ENCODE results near the gene ZNF276. TPM values are rescaled to one million over a fixed set of nuclear protein-coding genes. Genes with fewer than 3 reads are reported as not detected.

Gene ZNF276
- total RNA-seq, 1 donor from 2014 or later: 28.0 TPM

GRCh38 chr16:89706518-89707260 is 14.6 kb upstream of the ZNF276 start:
- no peak for TF ChIP-seq CTCF (conservative IDR thresholded peaks at IDR 0.05)
- H3K27me3 Mint-ChIP-seq: peaks cover 4% of the 10 kb centered on the region
- H3K27ac Mint-ChIP-seq: no peak overlapping the region
- DNase-seq (ENCODE audit: extremely low spot score, unreplicated experiment): no peak
- no peak overlapping the region for H3K4me3 Mint-ChIP-seq
- H3K4me1 Mint-ChIP-seq (ENCODE audit: unreplicated experiment): peaks cover 4% of the 10 kb centered on the region
- H3K36me3 Mint-ChIP-seq: no peaks in the 10 kb centered on the region
- H3K9me3 Mint-ChIP-seq: no peaks in the 10 kb centered on the region

GRCh38 chr16:89707695-89708094 is 13.6 kb upstream of the ZNF276 start:
- peaks cover 4% of the 10 kb centered on the region for H3K4me1 Mint-ChIP-seq (ENCODE audit: unreplicated experiment)
- DNase-seq (ENCODE audit: extremely low spot score, unreplicated experiment): no peak
- no peak overlapping the region for H3K27ac Mint-ChIP-seq
- TF ChIP-seq CTCF (conservative IDR thresholded peaks at IDR 0.05): no peak
- H3K27me3 Mint-ChIP-seq: peaks cover 4% of the 10 kb centered on the region
- no peaks in the 10 kb centered on the region for H3K36me3 Mint-ChIP-seq
- no peak overlapping the region for H3K4me3 Mint-ChIP-seq
- no peaks in the 10 kb centered on the region for H3K9me3 Mint-ChIP-seq

- no peak for TF ChIP-seq CTCF (conservative IDR thresholded peaks at IDR 0.05)
- Mint-ChIP-seq H3K4me3 (no peak overlapping the region), H3K27ac (no peak overlapping the region), H3K36me3 (no peaks in the 10 kb centered on the region), H3K9me3 (no peaks in the 10 kb centered on the region), H3K4me1 (ENCODE audit: unreplicated experiment) (peaks cover 4% of the 10 kb centered on the region), H3K27me3 (peaks cover 4% of the 10 kb centered on the region)
- no peak for DNase-seq (ENCODE audit: extremely low spot score, unreplicated experiment)
Measured at GRCh38 chr16:89708481-89708931, 12.8 kb upstream of the ZNF276 start.

GRCh38 chr16:89709166-89709565 is 12.2 kb upstream of the ZNF276 start:
- Mint-ChIP-seq H3K27me3 (peaks cover 4% of the 10 kb centered on the region), H3K4me1 (ENCODE audit: unreplicated experiment) (peaks cover 4% of the 10 kb centered on the region), H3K9me3 (no peaks in the 10 kb centered on the region), H3K4me3 (no peak overlapping the region), H3K27ac (no peak overlapping the region), H3K36me3 (no peaks in the 10 kb centered on the region)
- TF ChIP-seq CTCF (conservative IDR thresholded peaks at IDR 0.05): no peak
- no peak for DNase-seq (ENCODE audit: extremely low spot score, unreplicated experiment)

- H3K4me3 Mint-ChIP-seq: peak overlapping the region; percentile 61
Measured at GRCh38 chr16:89709716-89710432, 11.5 kb upstream of the ZNF276 start.

More at GRCh38 chr16:89709716-89710432, 11.5 kb upstream of the ZNF276 start:
- TF ChIP-seq CTCF (conservative IDR thresholded peaks at IDR 0.05): no peak
- H3K27ac Mint-ChIP-seq: no peak overlapping the region
- no peaks in the 10 kb centered on the region for H3K9me3 Mint-ChIP-seq
- DNase-seq (ENCODE audit: extremely low spot score, unreplicated experiment): no peak
- peaks cover 4% of the 10 kb centered on the region for H3K4me1 Mint-ChIP-seq (ENCODE audit: unreplicated experiment)
- H3K36me3 Mint-ChIP-seq: peaks cover 2% of the 10 kb centered on the region
- H3K27me3 Mint-ChIP-seq: peaks cover 4% of the 10 kb centered on the region

Measured in type B pancreatic cell (in vitro differentiated cells).